Neuron (in vitro differentiated cells): ENCODE results near the gene USP31.
"Not testable (repeated sequence)": the region's sequence is repeated elsewhere in the genome, so short reads cannot be mapped to it uniquely, and the experiment has no call there.

Experiments
- H2AFZ ChIP-seq: one replicate; pipeline ENCODE4 v1.6.1; 2013; ENCODE audit warnings: low read depth, mild to moderate bottlenecking, inconsistent platforms, low read length, moderate library complexity
- H3K27me3 ChIP-seq: one replicate; pipeline ENCODE4 v1.6.1; 2013; ENCODE audit warnings: low read length; ENCODE audit not compliant: insufficient read depth
- H3K36me3 ChIP-seq: one replicate; pipeline ENCODE4 v1.6.1; 2013; ENCODE audit warnings: low read length; ENCODE audit not compliant: insufficient read depth
- H3K4me1 ChIP-seq: one replicate; pipeline ENCODE4 v1.6.1; 2013; ENCODE audit warnings: low read length; ENCODE audit not compliant: insufficient read depth
- H3K4me3 ChIP-seq: 2 replicates; pipeline ENCODE4 v1.5.1; 2013; ENCODE audit warnings: mild to moderate bottlenecking, low read length, moderate library complexity
- H3K9me3 ChIP-seq: one replicate; pipeline ENCODE4 v1.6.1; 2013; ENCODE audit warnings: low read length

USP31 gene

GRCh38 chr16:23119570-23119969 is 29.7 kb downstream of the USP31 start:
- Histone ChIP-seq H3K27me3 (no peaks in the 10 kb centered on the region), H2AFZ (no peak overlapping the region), H3K4me1 (peaks cover 5% of the 10 kb centered on the region), H3K4me3 (no peak overlapping the region), H3K36me3 (no peaks in the 10 kb centered on the region), H3K9me3 (no peaks in the 10 kb centered on the region)

- no peaks in the 10 kb centered on the region for H3K36me3 ChIP-seq
- peaks cover 2% of the 10 kb centered on the region for H3K9me3 ChIP-seq
- no peaks in the 10 kb centered on the region for H3K4me1 ChIP-seq
- H3K4me3 ChIP-seq = no peak overlapping the region
- no peaks in the 10 kb centered on the region for H3K27me3 ChIP-seq
- H2AFZ ChIP-seq = no peak overlapping the region
These were observed 34.9 kb downstream of the USP31 start for GRCh38 chr16:23114131-23114904.

GRCh38 chr16:23113185-23113584 is 36.1 kb downstream of the USP31 start:
- Histone ChIP-seq H3K27me3 (no peaks in the 10 kb centered on the region), H3K4me3 (no peak overlapping the region), H3K36me3 (no peaks in the 10 kb centered on the region), H3K4me1 (no peaks in the 10 kb centered on the region), H2AFZ (no peak overlapping the region), H3K9me3 (peaks cover 2% of the 10 kb centered on the region)

GRCh38 chr16:23110257-23110899 is 38.9 kb downstream of the USP31 start:
- no peaks in the 10 kb centered on the region for H3K27me3 ChIP-seq
- peaks cover 11% of the 10 kb centered on the region for H3K36me3 ChIP-seq
- H3K9me3 ChIP-seq = peaks cover 3% of the 10 kb centered on the region
- no peak overlapping the region for H2AFZ ChIP-seq
- H3K4me3 ChIP-seq = no peak overlapping the region
- no peaks in the 10 kb centered on the region for H3K4me1 ChIP-seq

- Histone ChIP-seq H3K27me3 (no peaks in the 10 kb centered on the region), H3K9me3 (peaks cover 3% of the 10 kb centered on the region), H3K4me3 (no peak overlapping the region), H3K36me3 (peaks cover 18% of the 10 kb centered on the region), H2AFZ (no peak overlapping the region), H3K4me1 (no peaks in the 10 kb centered on the region)
These were observed 41.3 kb downstream of the USP31 start for GRCh38 chr16:23107936-23108335.

GRCh38 chr16:23107117-23107516 is 42.1 kb downstream of the USP31 start:
- Histone ChIP-seq H3K4me3 (no peak overlapping the region), H3K4me1 (no peaks in the 10 kb centered on the region), H3K36me3 (peaks cover 21% of the 10 kb centered on the region), H3K9me3 (peaks cover 3% of the 10 kb centered on the region), H3K27me3 (no peaks in the 10 kb centered on the region), H2AFZ (no peak overlapping the region)

- Histone ChIP-seq H3K36me3 (peaks cover 28% of the 10 kb centered on the region), H2AFZ (no peak overlapping the region), H3K27me3 (no peaks in the 10 kb centered on the region)
These were observed 43.9 kb downstream of the USP31 start for GRCh38 chr16:23105309-23105708.

GRCh38 chr16:23104032-23104955 is 45.0 kb downstream of the USP31 start:
- H3K36me3 ChIP-seq = peaks cover 34% of the 10 kb centered on the region
- H3K27me3 ChIP-seq = no peaks in the 10 kb centered on the region
- peaks cover 1% of the 10 kb centered on the region for H3K9me3 ChIP-seq
- H2AFZ ChIP-seq = no peak overlapping the region
- no peak overlapping the region for H3K4me3 ChIP-seq
- no peaks in the 10 kb centered on the region for H3K4me1 ChIP-seq

More at GRCh38 chr16:23105309-23105708, 43.9 kb downstream of the USP31 start:
- no peak overlapping the region for H3K4me3 ChIP-seq
- no peaks in the 10 kb centered on the region for H3K4me1 ChIP-seq
- H3K9me3 ChIP-seq = peaks cover 3% of the 10 kb centered on the region

- Histone ChIP-seq H3K4me3 (no peak overlapping the region), H3K27me3 (no peaks in the 10 kb centered on the region), H3K4me1 (no peaks in the 10 kb centered on the region), H3K9me3 (peaks cover 1% of the 10 kb centered on the region), H2AFZ (no peak overlapping the region), H3K36me3 (peaks cover 34% of the 10 kb centered on the region)
These were observed 45.6 kb downstream of the USP31 start for GRCh38 chr16:23103603-23104002.

- Histone ChIP-seq H3K27me3 (no peaks in the 10 kb centered on the region), H3K4me3 (no peak overlapping the region), H3K9me3 (no peaks in the 10 kb centered on the region), H2AFZ (no peak overlapping the region), H3K36me3 (peaks cover 28% of the 10 kb centered on the region), H3K4me1 (no peaks in the 10 kb centered on the region)
These were observed 48.2 kb downstream of the USP31 start for GRCh38 chr16:23101012-23101550.

- H2AFZ ChIP-seq, H3K27me3 ChIP-seq, H3K4me3 ChIP-seq, H3K4me1 ChIP-seq, H3K9me3 ChIP-seq: not testable (repeated sequence)
- peaks cover 13% of the 10 kb centered on the region for H3K36me3 ChIP-seq
These were observed 52.8 kb downstream of the USP31 start for GRCh38 chr16:23096450-23096849.

- not testable (repeated sequence) for H3K36me3 ChIP-seq, H3K9me3 ChIP-seq, H2AFZ ChIP-seq, H3K27me3 ChIP-seq, H3K4me3 ChIP-seq, H3K4me1 ChIP-seq
These were observed 55.1 kb downstream of the USP31 start for GRCh38 chr16:23094136-23094535.

GRCh38 chr16:23092801-23093117 is 56.5 kb downstream of the USP31 start:
- no peaks in the 10 kb centered on the region for H3K27me3 ChIP-seq
- peaks cover 2% of the 10 kb centered on the region for H3K9me3 ChIP-seq
- H3K36me3 ChIP-seq = peaks cover 4% of the 10 kb centered on the region
- no peaks in the 10 kb centered on the region for H3K4me1 ChIP-seq
- H3K4me3 ChIP-seq = no peak overlapping the region
- no peak overlapping the region for H2AFZ ChIP-seq
